ENCODE data around the gene GCM1.

Gene GCM1

GRCh38 chr6:53115741-53116140, 32.9 kb downstream of the GCM1 start:
- Histone ChIP-seq H3K27me3 (ENCODE audit: control insufficient read depth, low read length) (peaks cover 12% of the 10 kb centered on the region), H3F3A (ENCODE audit: control insufficient read depth, insufficient read depth) (no peaks in the 10 kb centered on the region), H3K9me2 (replicated peaks; ENCODE audit: control insufficient read depth, low read length) (no peaks in the 10 kb centered on the region), H3K79me2 (ENCODE audit: control insufficient read depth, low read length) (no peaks in the 10 kb centered on the region), H3K9me3 (ENCODE audit: control insufficient read depth, insufficient read depth, low read length) (no peaks in the 10 kb centered on the region), H3K4me3 (ENCODE audit: low read length) (no peak overlapping the region), H3K27ac (ENCODE audit: low read depth, low read length) (no peak overlapping the region), H3K4me1 (ENCODE audit: control insufficient read depth, low read length) (no peaks in the 10 kb centered on the region), H4K20me1 (ENCODE audit: control insufficient read depth, insufficient read depth, low read depth, low read length) (no peaks in the 10 kb centered on the region), H3K4me2 (ENCODE audit: low read length) (no peak overlapping the region), H3K36me3 (ENCODE audit: control insufficient read depth, low read length) (no peaks in the 10 kb centered on the region)
- TF ChIP-seq CTCF (IDR thresholded peaks at IDR 0.05; ENCODE audit: low read depth, low read length, poor library complexity, severe bottlenecking) (no peak), EZH2phosphoT487 (IDR thresholded peaks at IDR 0.05; ENCODE audit: borderline replicate concordance, low read length) (no peak)

GRCh38 chr6:53115113-53115512, 33.5 kb downstream of the GCM1 start:
- no peak overlapping the region for H3K4me3 ChIP-seq (ENCODE audit: low read length)
- no peaks in the 10 kb centered on the region for H4K20me1 ChIP-seq (ENCODE audit: control insufficient read depth, insufficient read depth, low read depth, low read length)
- H3K9me2 ChIP-seq (replicated peaks; ENCODE audit: control insufficient read depth, low read length), result no peaks in the 10 kb centered on the region
- no peaks in the 10 kb centered on the region for H3K36me3 ChIP-seq (ENCODE audit: control insufficient read depth, low read length)
- H3K4me1 ChIP-seq (ENCODE audit: control insufficient read depth, low read length), result no peaks in the 10 kb centered on the region
- TF ChIP-seq CTCF (IDR thresholded peaks at IDR 0.05; ENCODE audit: low read depth, low read length, poor library complexity, severe bottlenecking), result no peak
- no peak for TF ChIP-seq EZH2phosphoT487 (IDR thresholded peaks at IDR 0.05; ENCODE audit: borderline replicate concordance, low read length)
- H3K9me3 ChIP-seq (ENCODE audit: control insufficient read depth, insufficient read depth, low read length), result no peaks in the 10 kb centered on the region
- no peaks in the 10 kb centered on the region for H3K79me2 ChIP-seq (ENCODE audit: control insufficient read depth, low read length)
- no peak overlapping the region for H3K4me2 ChIP-seq (ENCODE audit: low read length)
- H3K27ac ChIP-seq (ENCODE audit: low read depth, low read length), result no peak overlapping the region
- H3K27me3 ChIP-seq (ENCODE audit: control insufficient read depth, low read length), result peaks cover 11% of the 10 kb centered on the region
- H3F3A ChIP-seq (ENCODE audit: control insufficient read depth, insufficient read depth), result no peaks in the 10 kb centered on the region

GRCh38 chr6:53113742-53114141, 34.9 kb downstream of the GCM1 start:
- Histone ChIP-seq H3K9me3 (ENCODE audit: control insufficient read depth, insufficient read depth, low read length) (no peaks in the 10 kb centered on the region), H4K20me1 (ENCODE audit: control insufficient read depth, insufficient read depth, low read depth, low read length) (no peaks in the 10 kb centered on the region), H3K4me2 (ENCODE audit: low read length) (no peak overlapping the region), H3K27me3 (ENCODE audit: control insufficient read depth, low read length) (peaks cover 3% of the 10 kb centered on the region; the same call in 1 of the 2 replicates), H3K79me2 (ENCODE audit: control insufficient read depth, low read length) (no peaks in the 10 kb centered on the region), H3K4me1 (ENCODE audit: control insufficient read depth, low read length) (no peaks in the 10 kb centered on the region), H3F3A (ENCODE audit: control insufficient read depth, insufficient read depth) (no peaks in the 10 kb centered on the region), H3K9me2 (replicated peaks; ENCODE audit: control insufficient read depth, low read length) (no peaks in the 10 kb centered on the region), H3K4me3 (ENCODE audit: low read length) (no peak overlapping the region), H3K27ac (ENCODE audit: low read depth, low read length) (no peak overlapping the region), H3K36me3 (ENCODE audit: control insufficient read depth, low read length) (no peaks in the 10 kb centered on the region)
- TF ChIP-seq EZH2phosphoT487 (IDR thresholded peaks at IDR 0.05; ENCODE audit: borderline replicate concordance, low read length) (no peak), CTCF (IDR thresholded peaks at IDR 0.05; ENCODE audit: low read depth, low read length, poor library complexity, severe bottlenecking) (no peak)

GRCh38 chr6:53112871-53113270, 35.8 kb downstream of the GCM1 start:
- H4K20me1 ChIP-seq (ENCODE audit: control insufficient read depth, insufficient read depth, low read depth, low read length), result no peaks in the 10 kb centered on the region
- H3F3A ChIP-seq (ENCODE audit: control insufficient read depth, insufficient read depth), result no peaks in the 10 kb centered on the region
- H3K9me2 ChIP-seq (replicated peaks; ENCODE audit: control insufficient read depth, low read length), result no peaks in the 10 kb centered on the region
- TF ChIP-seq EZH2phosphoT487 (IDR thresholded peaks at IDR 0.05; ENCODE audit: borderline replicate concordance, low read length) (no peak), CTCF (IDR thresholded peaks at IDR 0.05; ENCODE audit: low read depth, low read length, poor library complexity, severe bottlenecking) (no peak)
- no peaks in the 10 kb centered on the region for H3K79me2 ChIP-seq (ENCODE audit: control insufficient read depth, low read length)
- no peak overlapping the region for H3K4me2 ChIP-seq (ENCODE audit: low read length)
- no peak overlapping the region for H3K4me3 ChIP-seq (ENCODE audit: low read length)
- H3K36me3 ChIP-seq (ENCODE audit: control insufficient read depth, low read length), result no peaks in the 10 kb centered on the region
- H3K9me3 ChIP-seq (ENCODE audit: control insufficient read depth, insufficient read depth, low read length), result no peaks in the 10 kb centered on the region
- no peaks in the 10 kb centered on the region for H3K4me1 ChIP-seq (ENCODE audit: control insufficient read depth, low read length)
- H3K27ac ChIP-seq (ENCODE audit: low read depth, low read length), result no peak overlapping the region
- peaks cover 3% of the 10 kb centered on the region; the same call in 1 of the 2 replicates for H3K27me3 ChIP-seq (ENCODE audit: control insufficient read depth, low read length)
